Left lung (tissue), 14 donors: ENCODE results near the gene FTO. TPM values are rescaled to one million over a fixed set of nuclear protein-coding genes. Genes with fewer than 3 reads are reported as not detected.
A peak's percentile ranks its signal among the peaks of the same experiment; 100 is the strongest.

Experiments used
- ATAC-seq: fragments of 200-7000 bp; cut with Tn5 transposase; one replicate; pipeline ENCODE4 v1.9.1; 2020; ENCODE audit warnings: moderate library complexity
- DNase-seq, 4 donors: peaks; one replicate each; pipeline ENCODE4 v3.0.0-alpha.2; 2013 to 2020
- H3K27ac ChIP-seq, 2 donors: fragments of 200-600 bp; sonication (generic) in 1 of 2; one replicate each; pipeline versions ENCODE4 v1.5.0 to v1.8.0; 2020 to 2021
- H3K27me3 ChIP-seq, 2 donors: fragments of 200-600 bp; sonication (generic) in 1 of 2; one replicate each; pipeline versions ENCODE4 v1.5.0 to v1.8.0; 2020 to 2021
- H3K36me3 ChIP-seq, 2 donors: fragments of 200-600 bp; sonication (generic) in 1 of 2; one replicate each; pipeline versions ENCODE4 v1.5.0 to v1.8.0; 2020 to 2021
- H3K4me1 ChIP-seq, 2 donors: fragments of 200-600 bp; one replicate each; pipeline ENCODE4 v1.8.0; 2021
- H3K4me3 ChIP-seq, 2 donors: fragments of 200-600 bp; sonication (generic) in 1 of 2; one replicate each; pipeline versions ENCODE4 v1.5.0 to v1.8.0; 2020 to 2021; ENCODE audit warnings: mild to moderate bottlenecking in 1 of 2
- H3K9me3 ChIP-seq, 2 donors: fragments of 200-600 bp; sonication (generic) in 1 of 2; one replicate each; pipeline versions ENCODE4 v1.5.0 to v1.8.0; 2020 to 2021
- intact Hi-C, 2 donors: fragments of 100-400 bp; cut with DNase I; formaldehyde crosslinking; loops; one replicate each; pipeline versions ENCODE4 v1.11.2 to v1.14.2; 2022
- long read RNA-seq, 12 donors: library from polyadenylated mRNA in 2 of 12; unstranded in 2 of 12; transcript quantifications; one replicate each; pipeline ENCODE4 v2.0.0 and lab custom pipeline, GENCODE V29; 2019 to 2026
- polyA plus RNA-seq, 6 donors: library from polyadenylated mRNA; unstranded; fragments of 120-200 nt; gene quantifications; one replicate each; pipeline ENCODE4 v1.2.1, GENCODE V29; 2013; ENCODE audit not compliant: insufficient read length in 6 of 6
- total RNA-seq, 2 donors: library from RNA; stranded (reverse); fragmentation: NEBNext Ultra II Directional; extraction: Animal tissue kit (Norgen Biotek cat#: 25700); gene quantifications; one replicate each; pipeline ENCODE4 v1.2.1, GENCODE V29; 2021
- TF ChIP-seq, protein P1 (sequence below), 2 donors: fragments of 200-600 bp; sonication (generic) in 1 of 2; IDR thresholded peaks; one replicate each; pipeline versions ENCODE4 v1.5.0 to v1.8.0; 2021; ENCODE audit warnings: antibody characterized with exemption in 2 of 2
- donor health status: DM: no; HTN: yes; CAD: no.
- donor health status: DM: no; HTN: no; CAD: no.

The FTO gene
- total RNA-seq, result 10 to 100 TPM; 69.0 to 71.5 TPM
- 10 to 100 TPM; 80.9 to 99.6 (median 90.9) TPM for polyA plus RNA-seq
- long read RNA-seq, donor 1, full-length matches to known transcripts, result 10 of 10 reads
- long read RNA-seq, donor 1, partial matches to known transcripts, result 0 of 10 reads
- long read RNA-seq, donor 1, other reads (novel, unspliced or antisense), result 0 of 10 reads
- long read RNA-seq, donor 2, full-length matches to known transcripts, result 18 of 33 reads
- long read RNA-seq, donor 2, partial matches to known transcripts, result 15 of 33 reads
- long read RNA-seq, donor 2, other reads (novel, unspliced or antisense), result 0 of 33 reads
- long read RNA-seq, donor 3, full-length matches to known transcripts, result 6 of 6 reads
- long read RNA-seq, donor 3, partial matches to known transcripts, result 0 of 6 reads
- long read RNA-seq, donor 3, other reads (novel, unspliced or antisense), result 0 of 6 reads
- long read RNA-seq, donor 4, partial matches to known transcripts, result 0 of 1 reads
- long read RNA-seq, donor 4, other reads (novel, unspliced or antisense), result 1 of 1 reads
- long read RNA-seq, donor 5, full-length matches to known transcripts, result 7 of 7 reads
- long read RNA-seq, donor 5, partial matches to known transcripts, result 0 of 7 reads
- long read RNA-seq, donor 5, other reads (novel, unspliced or antisense), result 0 of 7 reads
- long read RNA-seq, donor 6, full-length matches to known transcripts, result 7 of 7 reads
- long read RNA-seq, donor 6, partial matches to known transcripts, result 0 of 7 reads
- long read RNA-seq, donor 6, other reads (novel, unspliced or antisense), result 0 of 7 reads
- long read RNA-seq, donor 7, full-length matches to known transcripts, result 4 of 22 reads
- long read RNA-seq, donor 7, partial matches to known transcripts, result 18 of 22 reads
- long read RNA-seq, donor 7, other reads (novel, unspliced or antisense), result 0 of 22 reads
- long read RNA-seq, donor 8, full-length matches to known transcripts, result 15 of 15 reads
- long read RNA-seq, donor 8, partial matches to known transcripts, result 0 of 15 reads
- long read RNA-seq, donor 8, other reads (novel, unspliced or antisense), result 0 of 15 reads
- long read RNA-seq, donor 9, result 0 reads
- long read RNA-seq, donor 10, full-length matches to known transcripts, result 3 of 7 reads
- long read RNA-seq, donor 10, partial matches to known transcripts, result 1 of 7 reads
- long read RNA-seq, donor 10, other reads (novel, unspliced or antisense), result 3 of 7 reads
- long read RNA-seq, donor 11, result 0 reads
- long read RNA-seq, donor 12, full-length matches to known transcripts, result 13 of 36 reads
- long read RNA-seq, donor 12, partial matches to known transcripts, result 23 of 36 reads
- long read RNA-seq, donor 12, other reads (novel, unspliced or antisense), result 0 of 36 reads

DNA sequence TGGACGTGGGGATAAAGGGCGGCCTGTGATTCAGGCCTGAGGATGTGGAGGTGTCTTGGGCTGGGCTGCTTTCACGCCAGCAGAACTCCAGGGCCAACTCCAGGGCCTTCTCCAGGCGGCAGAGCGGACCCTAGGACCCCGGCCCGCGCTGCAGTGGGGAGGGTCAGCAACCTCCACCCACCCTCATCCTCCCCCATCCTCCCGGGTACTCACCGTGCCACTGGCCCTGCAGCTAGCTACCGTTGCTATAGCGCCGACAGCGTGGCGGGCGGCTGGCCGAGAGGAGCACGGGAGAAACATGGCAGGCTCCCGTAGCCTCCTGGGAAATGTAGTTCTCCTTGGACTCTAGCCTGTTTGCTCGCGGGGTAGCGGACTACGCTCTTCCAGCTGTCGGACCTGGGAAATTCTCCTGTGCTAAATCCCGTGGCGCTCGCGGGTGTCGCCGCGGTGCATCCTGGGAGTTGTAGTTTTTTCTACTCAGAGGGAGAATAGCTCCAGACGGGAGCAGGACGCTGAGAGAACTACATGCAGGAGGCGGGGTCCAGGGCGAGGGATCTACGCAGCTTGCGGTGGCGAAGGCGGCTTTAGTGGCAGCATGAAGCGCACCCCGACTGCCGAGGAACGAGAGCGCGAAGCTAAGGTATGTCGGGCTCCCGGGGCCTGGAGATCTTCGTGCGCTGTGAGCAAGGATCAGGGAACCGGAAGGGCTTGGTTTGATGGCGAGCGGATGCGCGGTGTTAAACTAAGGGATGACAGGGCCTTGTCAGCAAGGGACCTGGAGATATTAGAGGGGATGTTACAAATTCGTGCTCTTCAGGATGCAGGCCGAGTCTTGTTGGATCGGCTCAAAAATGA, at the start of gene FTO, which contains the start of gene RPGRIP1L:
FTO (plus strand) TSS at position 567 of the 855 bp plus-strand sequence.
RPGRIP1L (minus strand) TSS at position 270 of the 855 bp plus-strand sequence. CDS start 3,136 bp downstream, outside the sequence.
- ATAC-seq, result peak; percentile 99
- no peaks in the 10 kb centered on the region for H3K27me3 ChIP-seq

DNA sequence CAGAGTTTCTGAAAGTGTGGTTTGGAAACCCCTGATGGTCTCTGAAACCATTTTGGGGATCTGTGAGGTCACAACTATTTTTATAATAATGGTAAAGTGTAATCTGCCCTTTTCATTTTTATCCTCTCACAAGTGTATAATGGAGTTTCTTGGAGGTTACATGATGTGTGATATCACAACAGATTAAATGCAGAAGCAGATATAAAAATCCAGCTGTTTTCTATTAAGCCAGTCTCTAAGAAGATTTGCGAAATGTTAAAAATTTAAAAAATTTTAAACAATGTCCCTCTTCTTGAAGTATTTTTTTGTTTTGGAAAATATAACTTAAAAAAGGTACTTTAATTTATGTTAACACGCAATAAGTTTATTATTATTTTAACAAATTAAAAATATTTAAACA, 49.0 kb upstream of the FTO start:
- no peak overlapping the region for H3K27ac ChIP-seq
- no peaks in the 10 kb centered on the region for H3K27me3 ChIP-seq
- TF ChIP-seq, protein P1, sequence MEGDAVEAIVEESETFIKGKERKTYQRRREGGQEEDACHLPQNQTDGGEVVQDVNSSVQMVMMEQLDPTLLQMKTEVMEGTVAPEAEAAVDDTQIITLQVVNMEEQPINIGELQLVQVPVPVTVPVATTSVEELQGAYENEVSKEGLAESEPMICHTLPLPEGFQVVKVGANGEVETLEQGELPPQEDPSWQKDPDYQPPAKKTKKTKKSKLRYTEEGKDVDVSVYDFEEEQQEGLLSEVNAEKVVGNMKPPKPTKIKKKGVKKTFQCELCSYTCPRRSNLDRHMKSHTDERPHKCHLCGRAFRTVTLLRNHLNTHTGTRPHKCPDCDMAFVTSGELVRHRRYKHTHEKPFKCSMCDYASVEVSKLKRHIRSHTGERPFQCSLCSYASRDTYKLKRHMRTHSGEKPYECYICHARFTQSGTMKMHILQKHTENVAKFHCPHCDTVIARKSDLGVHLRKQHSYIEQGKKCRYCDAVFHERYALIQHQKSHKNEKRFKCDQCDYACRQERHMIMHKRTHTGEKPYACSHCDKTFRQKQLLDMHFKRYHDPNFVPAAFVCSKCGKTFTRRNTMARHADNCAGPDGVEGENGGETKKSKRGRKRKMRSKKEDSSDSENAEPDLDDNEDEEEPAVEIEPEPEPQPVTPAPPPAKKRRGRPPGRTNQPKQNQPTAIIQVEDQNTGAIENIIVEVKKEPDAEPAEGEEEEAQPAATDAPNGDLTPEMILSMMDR (IDR thresholded peaks at IDR 0.05), result no peak
- ATAC-seq (no peak), DNase-seq (no peak)
- H3K36me3 ChIP-seq, result peaks cover 0 to 5% of the 10 kb centered on the region in 2 donors
- H3K4me3 ChIP-seq, result no peak overlapping the region
- intact Hi-C loops, result no loop called here
- no peaks in the 10 kb centered on the region for H3K9me3 ChIP-seq
- H3K4me1 ChIP-seq, result no peaks in the 10 kb centered on the region

More for the DNA sequence above, at the start of gene FTO, which contains the start of gene RPGRIP1L:
- H3K27ac ChIP-seq, result peak within 1 kb of the TSS; percentile 49 to 72
- H3K9me3 ChIP-seq, result no peaks in the 10 kb centered on the region
- intact Hi-C loops, result no loop called here
- H3K4me1 ChIP-seq, result peaks cover 5 to 22% of the 10 kb centered on the region in 2 donors
- no peaks in the 10 kb centered on the region for H3K36me3 ChIP-seq
- TF ChIP-seq, protein P1 (IDR thresholded peaks at IDR 0.05), result peak in 1 of 2 donors; percentile 34
- peak; percentile 96 to 100 (median 98) for DNase-seq
- peak within 1 kb of the TSS; percentile 72 to 79 for H3K4me3 ChIP-seq

DNA sequence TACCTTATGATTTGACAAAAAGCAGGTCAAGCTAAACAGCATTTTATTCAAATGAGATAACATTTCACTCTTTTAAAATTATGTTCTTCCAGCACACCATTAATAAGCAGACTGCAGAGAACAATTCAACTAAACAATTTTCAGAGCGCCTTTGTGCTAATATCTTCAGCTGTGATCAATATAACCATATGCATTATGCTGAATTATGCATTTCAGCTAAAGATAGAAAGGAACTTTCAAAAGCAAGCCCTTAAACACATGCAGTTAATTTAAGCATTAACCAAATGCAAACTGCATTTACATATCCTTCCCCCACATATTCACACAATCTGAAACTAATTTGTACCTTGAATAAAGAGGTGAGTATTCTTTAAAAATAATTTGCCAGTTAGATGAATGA, 41.9 kb upstream of the FTO start:
- H3K4me3 ChIP-seq, result no peak overlapping the region
- no peak overlapping the region for H3K27ac ChIP-seq
- no peaks in the 10 kb centered on the region for H3K36me3 ChIP-seq
- TF ChIP-seq, protein P1 (IDR thresholded peaks at IDR 0.05), result no peak
- intact Hi-C loops, result no loop called here
- no peaks in the 10 kb centered on the region for H3K4me1 ChIP-seq
- H3K9me3 ChIP-seq, result no peaks in the 10 kb centered on the region
- no peaks in the 10 kb centered on the region for H3K27me3 ChIP-seq
- ATAC-seq (no peak), DNase-seq (no peak)

DNA sequence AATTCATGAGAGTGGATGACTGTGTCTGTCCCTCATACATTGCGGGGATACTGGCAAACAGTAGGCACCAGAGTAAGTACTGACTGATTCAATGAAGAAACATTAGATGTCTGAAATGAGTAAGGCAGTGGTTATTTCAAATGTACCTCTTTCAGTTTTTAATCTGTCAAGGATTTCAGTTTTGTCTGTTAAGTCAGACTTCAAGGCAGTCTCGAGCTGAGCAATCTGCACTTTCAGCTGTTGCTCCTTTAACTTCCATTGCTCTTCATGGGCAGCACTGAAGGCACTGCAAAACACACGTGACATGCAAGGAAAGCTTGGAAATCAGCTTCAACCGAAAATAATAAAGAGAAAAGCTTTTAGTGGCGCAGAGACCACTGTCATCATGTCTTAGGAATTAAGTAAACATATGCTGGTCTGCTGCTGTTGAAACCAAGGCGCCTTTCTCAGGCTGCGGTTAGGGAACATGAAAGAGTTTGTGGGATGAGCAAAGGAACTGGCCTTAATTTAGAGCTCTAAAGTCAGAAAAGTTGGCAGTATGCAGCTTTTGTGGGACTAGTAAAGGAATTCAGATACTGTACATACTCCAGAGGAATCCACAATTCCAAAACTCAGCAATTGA, 39.1 kb upstream of the FTO start:
- intact Hi-C loops, result no loop called here
- Histone ChIP-seq H3K9me3 (no peaks in the 10 kb centered on the region), H3K27me3 (no peaks in the 10 kb centered on the region), H3K27ac (no peak overlapping the region), H3K4me3 (no peak overlapping the region), H3K36me3 (no peaks in the 10 kb centered on the region), H3K4me1 (no peaks in the 10 kb centered on the region)
- peak; percentile 19 for ATAC-seq
- DNase-seq, result peak in 2 of 4 donors; percentile 3 to 10
- TF ChIP-seq, protein P1 (IDR thresholded peaks at IDR 0.05), result no peak
